ENCODE data around the gene ARID1A. TPM values are rescaled to one million over a fixed set of nuclear protein-coding genes. Genes with fewer than 3 reads are reported as not detected.

The ARID1A gene
- total RNA-seq, 2 donors from 2014 or later, result 32.7 to 48.8 TPM

- no peak for DNase-seq (ENCODE audit: low spot score)
- Histone ChIP-seq H3K4me3 (no peak overlapping the region), H3K27ac (no peak overlapping the region), H3K27me3 (no peaks in the 10 kb centered on the region), H3K36me3 (peaks cover 66% of the 10 kb centered on the region), H3K9me3 (no peaks in the 10 kb centered on the region), H3K4me1 (peaks cover 0 to 17% of the 10 kb centered on the region in 2 donors)
- no peak for TF ChIP-seq CTCF (IDR thresholded peaks at IDR 0.05)
These were observed 38.2 kb downstream of the ARID1A start for GRCh38 chr1:26733982-26734381.

GRCh38 chr1:26734501-26735058 is 38.8 kb downstream of the ARID1A start:
- Histone ChIP-seq H3K4me1 (peaks cover 0 to 17% of the 10 kb centered on the region in 2 donors), H3K27me3 (no peaks in the 10 kb centered on the region), H3K27ac (no peak overlapping the region), H3K9me3 (no peaks in the 10 kb centered on the region), H3K4me3 (no peak overlapping the region), H3K36me3 (peaks cover 67% of the 10 kb centered on the region)
- no peak for TF ChIP-seq CTCF (IDR thresholded peaks at IDR 0.05)
- no peak for DNase-seq (ENCODE audit: low spot score)

GRCh38 chr1:26739329-26739914 is 43.6 kb downstream of the ARID1A start:
- H3K36me3 ChIP-seq, result peaks cover 43% of the 10 kb centered on the region
- TF ChIP-seq CTCF (IDR thresholded peaks at IDR 0.05), result no peak
- peaks cover 0 to 40% of the 10 kb centered on the region in 2 donors for H3K4me1 ChIP-seq
- H3K4me3 ChIP-seq, result no peak overlapping the region
- no peak overlapping the region for H3K27ac ChIP-seq
- no peaks in the 10 kb centered on the region for H3K9me3 ChIP-seq
- no peaks in the 10 kb centered on the region for H3K27me3 ChIP-seq
- DNase-seq (ENCODE audit: low spot score), result no peak

- Histone ChIP-seq H3K27ac (no peak overlapping the region), H3K36me3 (peaks cover 41% of the 10 kb centered on the region), H3K4me1 (peaks cover 0 to 43% of the 10 kb centered on the region in 2 donors)
These were observed 44.3 kb downstream of the ARID1A start for GRCh38 chr1:26740023-26740634.

GRCh38 chr1:26740952-26741351 is 45.1 kb downstream of the ARID1A start:
- TF ChIP-seq CTCF (IDR thresholded peaks at IDR 0.05), result no peak
- Histone ChIP-seq H3K9me3 (no peaks in the 10 kb centered on the region), H3K4me3 (no peak overlapping the region), H3K4me1 (peaks cover 0 to 52% of the 10 kb centered on the region in 2 donors), H3K27me3 (no peaks in the 10 kb centered on the region), H3K36me3 (peaks cover 44% of the 10 kb centered on the region), H3K27ac (no peak overlapping the region)
- no peak for DNase-seq (ENCODE audit: low spot score)

More at GRCh38 chr1:26740023-26740634, 44.3 kb downstream of the ARID1A start:
- no peaks in the 10 kb centered on the region for H3K27me3 ChIP-seq
- H3K4me3 ChIP-seq, result no peak overlapping the region
- no peak for DNase-seq (ENCODE audit: low spot score)
- TF ChIP-seq CTCF (IDR thresholded peaks at IDR 0.05), result no peak
- no peaks in the 10 kb centered on the region for H3K9me3 ChIP-seq

Measured in right atrium auricular region (tissue), 2 donors.